ENCODE results near the gene SKAP1.
"Not testable (repeated sequence)": the region's sequence is repeated elsewhere in the genome, so short reads cannot be mapped to it uniquely, and the experiment has no call there.

Gene SKAP1

GRCh38 chr17:48278760-48279491, 151.1 kb downstream of the SKAP1 start:
- DNase-seq, result no peak

- no peak for DNase-seq
Measured at GRCh38 chr17:48276776-48277175, 153.2 kb downstream of the SKAP1 start.

GRCh38 chr17:48270899-48271298, 159.1 kb downstream of the SKAP1 start:
- DNase-seq, result no peak

- DNase-seq, result no peak
Measured at GRCh38 chr17:48269209-48269608, 160.8 kb downstream of the SKAP1 start.

- DNase-seq, result no peak
Measured at GRCh38 chr17:48263731-48264035, 166.3 kb downstream of the SKAP1 start.

- no peak for DNase-seq
Measured at GRCh38 chr17:48262982-48263730, 166.9 kb downstream of the SKAP1 start.

GRCh38 chr17:48261297-48261880, 168.6 kb downstream of the SKAP1 start:
- no peak for DNase-seq

GRCh38 chr17:48259694-48260291, 170.2 kb downstream of the SKAP1 start:
- no peak for DNase-seq

- no peak for DNase-seq
Measured at GRCh38 chr17:48258331-48258730, 171.7 kb downstream of the SKAP1 start.

- DNase-seq, result no peak
Measured at GRCh38 chr17:48255759-48256158, 174.3 kb downstream of the SKAP1 start.

- DNase-seq, result no peak
Measured at GRCh38 chr17:48254896-48255295, 175.1 kb downstream of the SKAP1 start.

- DNase-seq, result no peak
Measured at GRCh38 chr17:48253975-48254374, 176.0 kb downstream of the SKAP1 start.

- no peak for DNase-seq
Measured at GRCh38 chr17:48251950-48252349, 178.1 kb downstream of the SKAP1 start.

- no peak for DNase-seq
Measured at GRCh38 chr17:48250949-48251348, 179.1 kb downstream of the SKAP1 start.

GRCh38 chr17:48250059-48250458, 180.0 kb downstream of the SKAP1 start:
- DNase-seq, result not testable (repeated sequence)

- DNase-seq, result no peak
Measured at GRCh38 chr17:48247603-48248002, 182.4 kb downstream of the SKAP1 start.

- no peak for DNase-seq
Measured at GRCh38 chr17:48247038-48247437, 183.0 kb downstream of the SKAP1 start.

- no peak for DNase-seq
Measured at GRCh38 chr17:48246612-48247011, 183.4 kb downstream of the SKAP1 start.

GRCh38 chr17:48245465-48246033, 184.5 kb downstream of the SKAP1 start:
- DNase-seq, result not testable (repeated sequence)

- DNase-seq, result no peak
Measured at GRCh38 chr17:48244814-48245213, 185.2 kb downstream of the SKAP1 start.

- DNase-seq, result no peak
Measured at GRCh38 chr17:48244121-48244711, 185.8 kb downstream of the SKAP1 start.

GRCh38 chr17:48241770-48242497, 188.1 kb downstream of the SKAP1 start:
- no peak for DNase-seq
